Activated gamma-delta T cell treated with Interleukin-2 at 50 U/mL for 16 hours (primary cell): ENCODE measurements around the gene TNFAIP8L3.
"Not testable (repeated sequence)": the region's sequence is repeated elsewhere in the genome, so short reads cannot be mapped to it uniquely, and the experiment has no call there.

Source experiments
- DNase-seq: peaks from one replicate; pipeline ENCODE4 v3.0.0-alpha.2; 2020

Gene TNFAIP8L3

GRCh38 chr15:51051776-51052175 is 42.9 kb downstream of the TNFAIP8L3 start:
- no peak for DNase-seq

DNA sequence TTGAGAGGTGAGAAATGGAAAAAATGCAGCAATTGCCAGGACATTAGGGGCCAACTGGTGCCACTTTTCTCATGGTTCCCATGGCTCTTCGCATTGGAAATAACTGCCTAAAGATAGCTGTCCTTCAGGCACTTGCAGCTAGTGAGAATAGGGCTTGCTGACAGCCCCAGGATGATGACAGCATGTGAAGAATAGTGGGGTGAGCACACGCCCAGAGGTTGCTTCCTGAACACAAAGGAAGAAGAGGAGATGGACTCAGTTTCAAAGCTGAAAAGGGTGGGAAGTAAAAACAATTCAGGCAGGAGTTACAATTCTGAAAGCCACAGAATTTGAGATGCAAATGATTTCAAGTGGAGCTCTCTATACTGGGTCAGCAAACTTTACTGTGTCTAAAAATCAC is 45.6 kb downstream of the TNFAIP8L3 start:
- no peak for DNase-seq

GRCh38 chr15:51048308-51048707 is 46.4 kb downstream of the TNFAIP8L3 start:
- no peak for DNase-seq

GRCh38 chr15:51046799-51047449 is 47.8 kb downstream of the TNFAIP8L3 start:
- DNase-seq = no peak

- DNase-seq = no peak
These were observed 48.7 kb downstream of the TNFAIP8L3 start for GRCh38 chr15:51046016-51046415.

- DNase-seq = no peak
These were observed 50.5 kb downstream of the TNFAIP8L3 start for GRCh38 chr15:51044037-51044727.

GRCh38 chr15:51038974-51039319 is 55.8 kb downstream of the TNFAIP8L3 start:
- no peak for DNase-seq

- no peak for DNase-seq
These were observed 56.3 kb downstream of the TNFAIP8L3 start for GRCh38 chr15:51038162-51038973.

GRCh38 chr15:51037474-51037873 is 57.2 kb downstream of the TNFAIP8L3 start:
- DNase-seq = not testable (repeated sequence)

DNA sequence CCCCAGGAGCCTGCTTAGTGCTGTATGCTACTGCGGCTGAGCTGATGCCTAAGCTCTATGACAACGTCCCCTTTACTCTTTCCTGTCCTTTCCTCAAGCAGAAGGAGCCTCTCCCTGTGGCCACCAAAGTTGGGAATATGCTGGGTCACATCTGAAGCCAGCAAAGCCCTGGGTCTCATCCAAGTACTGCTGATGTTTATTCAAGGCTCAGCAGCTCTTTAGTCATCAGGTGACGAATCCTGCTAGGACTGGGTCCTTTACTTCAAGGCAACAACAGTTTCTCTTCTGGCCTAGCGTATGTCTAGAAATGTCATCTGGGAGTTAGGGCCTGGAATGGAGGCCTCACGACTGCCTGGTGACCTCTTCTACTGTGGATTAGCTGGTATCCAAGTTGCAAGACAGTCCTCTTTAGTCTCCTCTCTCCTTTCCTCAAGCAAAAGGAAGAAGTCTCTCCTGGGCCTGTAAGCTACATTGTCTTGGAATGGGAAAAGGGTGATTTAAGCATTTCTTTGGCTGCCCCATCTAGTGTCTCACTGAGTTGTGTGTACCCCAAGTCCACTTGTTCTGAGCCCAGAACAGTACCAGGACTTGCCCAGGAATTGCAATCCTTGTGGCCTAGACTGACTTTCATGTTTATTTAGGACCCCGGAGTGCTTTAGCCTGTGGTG is 63.9 kb downstream of the TNFAIP8L3 start:
- no peak for DNase-seq

- DNase-seq = no peak
These were observed 69.3 kb downstream of the TNFAIP8L3 start for GRCh38 chr15:51025454-51025846.

GRCh38 chr15:51024735-51025453 is 69.8 kb downstream of the TNFAIP8L3 start:
- no peak for DNase-seq

- no peak for DNase-seq
These were observed 71.2 kb downstream of the TNFAIP8L3 start for GRCh38 chr15:51023499-51023898.

DNA sequence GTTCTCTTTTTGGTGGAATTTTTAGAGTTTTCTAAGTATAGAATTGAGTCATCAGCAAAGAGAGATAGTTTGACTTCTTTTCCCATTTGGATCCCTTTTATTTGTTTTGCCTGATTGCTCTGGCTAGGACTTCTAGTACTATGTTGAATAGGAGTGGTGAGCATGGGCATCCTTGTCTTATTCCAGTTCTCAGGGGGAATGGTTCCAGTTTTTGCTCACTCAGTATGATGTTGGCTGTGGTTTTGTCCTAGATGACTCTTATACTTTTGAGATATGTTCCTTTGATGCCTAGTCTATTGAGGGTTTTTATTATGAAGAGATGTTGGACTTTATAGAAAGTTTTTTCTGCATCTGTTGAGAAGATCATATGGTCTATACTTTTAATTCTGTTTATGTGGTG is 72.5 kb downstream of the TNFAIP8L3 start:
- no peak for DNase-seq

GRCh38 chr15:51016615-51017014 is 78.1 kb downstream of the TNFAIP8L3 start:
- no peak for DNase-seq

DNA sequence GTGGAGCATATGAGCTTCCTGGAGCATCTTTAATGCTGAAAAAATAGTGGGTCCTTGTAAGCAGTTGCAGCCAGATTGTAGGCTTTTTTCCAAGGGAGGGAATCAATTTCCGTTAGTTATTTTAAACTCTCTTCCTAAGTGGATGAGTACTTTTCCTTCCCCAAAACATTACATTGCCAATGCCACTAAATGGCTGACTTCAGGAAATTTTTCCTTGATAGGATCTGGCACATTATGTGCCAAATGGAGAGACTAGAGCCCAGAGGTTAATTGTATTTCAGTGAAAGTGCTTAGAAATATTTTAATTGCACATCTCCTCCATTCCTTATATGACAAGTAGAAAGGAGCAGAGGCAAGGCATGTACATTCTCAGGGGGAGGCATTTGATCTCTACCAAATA is 83.5 kb downstream of the TNFAIP8L3 start:
- no peak for DNase-seq

DNA sequence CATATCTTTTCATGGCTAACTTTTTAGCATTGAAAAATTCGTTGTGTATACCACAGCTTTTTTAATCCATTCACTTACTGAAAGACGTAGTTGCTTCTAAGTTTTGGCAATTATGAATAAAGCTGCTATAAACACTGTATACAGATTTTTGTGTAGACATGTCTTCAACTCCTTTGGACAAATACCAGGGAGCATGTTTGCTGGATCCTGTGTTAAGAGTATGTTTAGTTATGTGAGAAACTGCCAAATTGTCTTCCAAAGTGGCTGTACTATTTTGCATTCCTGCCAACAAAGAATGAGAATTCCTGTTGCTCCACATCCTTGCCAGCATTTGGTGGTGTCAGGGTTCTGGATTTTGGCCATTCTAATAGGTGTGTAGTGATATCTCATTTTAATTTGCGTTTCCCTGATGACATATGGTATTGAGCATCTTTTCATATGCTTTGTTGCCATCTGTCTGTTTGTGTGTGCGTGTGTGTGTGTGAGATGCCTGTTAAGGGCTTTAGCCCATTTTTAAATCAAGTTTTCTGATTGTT is 87.5 kb downstream of the TNFAIP8L3 start:
- no peak for DNase-seq
